Liver (tissue), 9 donors: Measurements from ENCODE around the gene ZSWIM6. TPM values are rescaled to one million over a fixed set of nuclear protein-coding genes. Genes with fewer than 3 reads are reported as not detected.

Source experiments
- DNase-seq: peaks from one replicate; pipeline ENCODE4 v3.0.0-alpha.2; 2017; ENCODE audit warnings: low spot score
- H3K27ac ChIP-seq, 2 donors: one replicate each; pipeline ENCODE4 v1.7.0; 2013; ENCODE audit warnings: inconsistent platforms in 2 of 2, low read length in 2 of 2, control low read depth in 1 of 2, low read depth in 1 of 2, mild to moderate bottlenecking in 1 of 2
- H3K27me3 ChIP-seq, 4 donors: one replicate each; pipeline versions ENCODE4 v1.6.1 to v1.7.0; 2013; ENCODE audit warnings: low read length in 3 of 4, inconsistent platforms in 1 of 4, mild to moderate bottlenecking in 1 of 4, moderate library complexity in 1 of 4; ENCODE audit not compliant: control insufficient read depth in 4 of 4, insufficient read depth in 4 of 4
- H3K36me3 ChIP-seq, 4 donors: one replicate each; pipeline versions ENCODE4 v1.6.1 to v1.7.0; 2013; ENCODE audit warnings: low read length in 3 of 4, mild to moderate bottlenecking in 3 of 4, low read depth in 1 of 4, moderate library complexity in 1 of 4; ENCODE audit not compliant: control insufficient read depth in 4 of 4, insufficient read depth in 3 of 4
- H3K4me1 ChIP-seq, 4 donors: one replicate each; pipeline versions ENCODE4 v1.6.1 to v1.7.0; 2013; ENCODE audit warnings: low read length in 3 of 4, mild to moderate bottlenecking in 3 of 4, moderate library complexity in 1 of 4; ENCODE audit not compliant: control insufficient read depth in 4 of 4, insufficient read depth in 4 of 4
- H3K4me3 ChIP-seq, 3 donors: one replicate each; pipeline versions ENCODE4 v1.6.1 to v1.7.0; 2013; ENCODE audit warnings: low read length in 3 of 3, control low read depth in 1 of 3, low read depth in 1 of 3, mild to moderate bottlenecking in 1 of 3
- H3K9ac ChIP-seq, 2 donors: one replicate each; pipeline ENCODE4 v1.7.0; 2013; ENCODE audit warnings: low read length in 2 of 2, mild to moderate bottlenecking in 2 of 2, moderate library complexity in 2 of 2, control low read depth in 1 of 2, low read depth in 1 of 2
- H3K9me3 ChIP-seq, 4 donors: one replicate each; pipeline versions ENCODE4 v1.6.1 to v1.7.0; 2013; ENCODE audit warnings: low read length in 3 of 4; ENCODE audit not compliant: control insufficient read depth in 4 of 4
- ATF3 ChIP-seq: IDR thresholded peaks from 2 replicates; pipeline ENCODE4 v1.6.1; 2016; ENCODE audit warnings: antibody characterized with exemption
- EGR1 ChIP-seq, 2 donors: IDR thresholded peaks; 2 replicates each; pipeline ENCODE4 v1.6.1; 2016 to 2018; ENCODE audit warnings: antibody characterized with exemption in 2 of 2, low read depth in 2 of 2
- GABPA ChIP-seq, 2 donors: IDR thresholded peaks in 1 of 2; conservative IDR thresholded peaks in 1 of 2; 2 replicates each; pipeline ENCODE4 v1.6.1; 2016; ENCODE audit warnings: antibody characterized with exemption in 2 of 2, mild to moderate bottlenecking in 1 of 2, moderate library complexity in 1 of 2
- HNF4A ChIP-seq, 2 donors: conservative IDR thresholded peaks; 2 replicates each; pipeline ENCODE4 v1.6.1; 2016; ENCODE audit warnings: antibody characterized with exemption in 2 of 2, mild to moderate bottlenecking in 2 of 2
- HNF4G ChIP-seq: IDR thresholded peaks from 2 replicates; pipeline ENCODE4 v1.6.1; 2016; ENCODE audit warnings: antibody characterized with exemption
- JUND ChIP-seq, 2 donors: IDR thresholded peaks; 2 replicates each; pipeline ENCODE4 v1.6.1; 2016; ENCODE audit warnings: antibody characterized with exemption in 2 of 2
- MAX ChIP-seq: IDR thresholded peaks from 2 replicates; pipeline ENCODE4 v1.6.1; 2016; ENCODE audit warnings: antibody characterized with exemption
- NR2F2 ChIP-seq: IDR thresholded peaks from 2 replicates; pipeline ENCODE4 v1.6.1; 2016; ENCODE audit warnings: antibody characterized with exemption
- RAD21 ChIP-seq, 2 donors: IDR thresholded peaks; 2 replicates each; pipeline ENCODE4 v1.6.1; 2016; ENCODE audit warnings: antibody characterized with exemption in 2 of 2, mild to moderate bottlenecking in 2 of 2
- REST ChIP-seq: IDR thresholded peaks from 2 replicates; pipeline ENCODE4 v1.6.1; 2016; ENCODE audit warnings: antibody characterized with exemption, mild to moderate bottlenecking
- RXRA ChIP-seq, 2 donors: IDR thresholded peaks; 2 replicates each; pipeline ENCODE4 v1.6.1; 2017 to 2018; ENCODE audit warnings: antibody characterized with exemption in 2 of 2, mild to moderate bottlenecking in 1 of 2
- TAF1 ChIP-seq: conservative IDR thresholded peaks from 2 replicates; pipeline ENCODE4 v1.6.1; 2016; ENCODE audit warnings: antibody characterized with exemption, mild to moderate bottlenecking
- YY1 ChIP-seq: IDR thresholded peaks from 2 replicates; pipeline ENCODE4 v1.6.1; 2016; ENCODE audit warnings: antibody characterized with exemption, mild to moderate bottlenecking
- ZBTB33 ChIP-seq: IDR thresholded peaks from 2 replicates; pipeline ENCODE4 v1.6.1; 2016; ENCODE audit warnings: antibody characterized with exemption
- WGBS: extraction: QIAGEN DNeasy Blood & Tissue Kit; methylation state at CpG from one replicate; pipeline ENCODE4 v1.1.7; 2013; 5-methylcytosine and 5-hydroxymethylcytosine counted together
- polyA plus RNA-seq, 2 donors: library from polyadenylated mRNA; stranded (reverse) in 1 of 2; unstranded in 1 of 2; fragments of 200-250 nt in 1 of 2; fragments of >200 nt in 1 of 2; fragmentation: Nextera tagmentation in 1 of 2; extraction: Ambion mirVana in 1 of 2; gene quantifications; one replicate each; pipeline versions ENCODE4 v1.2.1 to v1.2.3, GENCODE V29; 2013 to 2015
- total RNA-seq, 2 donors: library from RNA; depleted of rRNA; stranded (reverse); fragments of >200 nt; gene quantifications; one replicate each; pipeline ENCODE4 v1.2.3, GENCODE V29; 2014
- donor health status: healthy.
- donor health status: healthy.
- donor health status: healthy.
- donor health status: healthy.
- donor health status: healthy.

Gene ZSWIM6
- total and polyA plus RNA-seq, 4 donors = 1.3 to 5.2 (median 3.3) TPM

- H3K9ac ChIP-seq = no peak overlapping the region
- H3K4me1 ChIP-seq = peaks cover 0 to 5% (median 0%) of the 10 kb centered on the region in 4 donors
- peaks cover 0 to 3% (median 1%) of the 10 kb centered on the region in 4 donors for H3K36me3 ChIP-seq
- WGBS = 57% methylated on average over 4 of the region's 4 CpGs
- no peaks in the 10 kb centered on the region for H3K9me3 ChIP-seq
- H3K27me3 ChIP-seq = no peaks in the 10 kb centered on the region
- TF ChIP-seq RXRA (IDR thresholded peaks at IDR 0.05) = no peak
- peak in 1 of 2 donors; percentile 25 for TF ChIP-seq RAD21 (IDR thresholded peaks at IDR 0.05)
- TF ChIP-seq HNF4G = no peak
- TF ChIP-seq HNF4A (conservative IDR thresholded peaks at IDR 0.05) = peak in 1 of 2 donors; percentile 31
- H3K27ac ChIP-seq = no peak overlapping the region
- DNase-seq = no peak
- H3K4me3 ChIP-seq = no peak overlapping the region
Observed at GRCh38 chr5:61496860-61497259, 164.8 kb downstream of the ZSWIM6 start.

GRCh38 chr5:61498121-61498520 lies 166.1 kb downstream of the ZSWIM6 start:
- no peak for DNase-seq
- TF ChIP-seq JUND (IDR thresholded peaks at IDR 0.05) = no peak
- TF ChIP-seq TAF1 = no peak
- TF ChIP-seq EGR1 (IDR thresholded peaks at IDR 0.05; ENCODE audit: low read depth in 2 of 2) = no peak
- no peak for TF ChIP-seq ZBTB33
- no peak for TF ChIP-seq ATF3
- no peak for TF ChIP-seq YY1
- TF ChIP-seq RXRA (IDR thresholded peaks at IDR 0.05) = no peak
- no peak for TF ChIP-seq REST
- TF ChIP-seq GABPA (IDR thresholded peaks at IDR 0.05 in 1 of 2, conservative IDR thresholded peaks at IDR 0.05 in 1 of 2) = no peak
- TF ChIP-seq NR2F2 = no peak
- TF ChIP-seq MAX = no peak
- peaks cover 0 to 3% (median 1%) of the 10 kb centered on the region in 4 donors for H3K36me3 ChIP-seq
- 96% methylated on average over 5 of the region's 5 CpGs for WGBS
- H3K9ac ChIP-seq = no peak overlapping the region
- H3K27ac ChIP-seq = no peak overlapping the region
- H3K4me3 ChIP-seq = no peak overlapping the region
- no peaks in the 10 kb centered on the region for H3K27me3 ChIP-seq
- peaks cover 0 to 5% (median 0%) of the 10 kb centered on the region in 4 donors for H3K4me1 ChIP-seq
- H3K9me3 ChIP-seq = no peaks in the 10 kb centered on the region
